Measurements from ENCODE around the gene BSG. TPM values are rescaled to one million over a fixed set of nuclear protein-coding genes. Genes with fewer than 3 reads are reported as not detected.
A peak's percentile ranks its signal among the peaks of the same experiment; 100 is the strongest.

Gene BSG
- total RNA-seq, 1 donor from 2014 or later = 353 TPM

DNA sequence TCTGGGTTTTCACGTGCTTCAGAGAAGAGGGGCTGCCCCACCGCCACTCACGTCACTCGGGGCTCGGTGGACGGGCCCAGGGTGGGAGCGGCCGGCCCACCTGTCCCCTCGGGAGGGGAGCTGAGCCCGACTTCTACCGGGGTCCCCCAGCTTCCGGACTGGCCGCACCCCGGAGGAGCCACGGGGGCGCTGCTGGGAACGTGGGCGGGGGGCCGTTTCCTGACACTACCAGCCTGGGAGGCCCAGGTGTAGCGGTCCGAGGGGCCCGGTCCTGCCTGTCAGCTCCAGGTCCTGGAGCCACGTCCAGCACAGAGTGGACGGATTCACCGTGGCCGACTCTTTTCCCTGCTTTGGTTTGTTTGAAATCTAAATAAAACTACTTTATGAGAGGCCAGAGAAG lies 30.7 kb upstream of the BSG start:
- Mint-ChIP-seq H3K27me3 (ENCODE audit: unreplicated experiment) (peaks cover 7% of the 10 kb centered on the region), H3K4me1 (ENCODE audit: unreplicated experiment) (no peaks in the 10 kb centered on the region), H3K9me3 (ENCODE audit: unreplicated experiment) (no peaks in the 10 kb centered on the region), H3K27ac (ENCODE audit: unreplicated experiment) (no peak overlapping the region), H3K36me3 (ENCODE audit: low read depth, unreplicated experiment) (peaks cover 5% of the 10 kb centered on the region), H3K4me3 (ENCODE audit: unreplicated experiment) (no peak overlapping the region)
- TF ChIP-seq, protein P1, sequence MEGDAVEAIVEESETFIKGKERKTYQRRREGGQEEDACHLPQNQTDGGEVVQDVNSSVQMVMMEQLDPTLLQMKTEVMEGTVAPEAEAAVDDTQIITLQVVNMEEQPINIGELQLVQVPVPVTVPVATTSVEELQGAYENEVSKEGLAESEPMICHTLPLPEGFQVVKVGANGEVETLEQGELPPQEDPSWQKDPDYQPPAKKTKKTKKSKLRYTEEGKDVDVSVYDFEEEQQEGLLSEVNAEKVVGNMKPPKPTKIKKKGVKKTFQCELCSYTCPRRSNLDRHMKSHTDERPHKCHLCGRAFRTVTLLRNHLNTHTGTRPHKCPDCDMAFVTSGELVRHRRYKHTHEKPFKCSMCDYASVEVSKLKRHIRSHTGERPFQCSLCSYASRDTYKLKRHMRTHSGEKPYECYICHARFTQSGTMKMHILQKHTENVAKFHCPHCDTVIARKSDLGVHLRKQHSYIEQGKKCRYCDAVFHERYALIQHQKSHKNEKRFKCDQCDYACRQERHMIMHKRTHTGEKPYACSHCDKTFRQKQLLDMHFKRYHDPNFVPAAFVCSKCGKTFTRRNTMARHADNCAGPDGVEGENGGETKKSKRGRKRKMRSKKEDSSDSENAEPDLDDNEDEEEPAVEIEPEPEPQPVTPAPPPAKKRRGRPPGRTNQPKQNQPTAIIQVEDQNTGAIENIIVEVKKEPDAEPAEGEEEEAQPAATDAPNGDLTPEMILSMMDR (IDR thresholded peaks at IDR 0.05; ENCODE audit: unreplicated experiment) = no peak
- no peak for DNase-seq (ENCODE audit: low spot score)

DNA sequence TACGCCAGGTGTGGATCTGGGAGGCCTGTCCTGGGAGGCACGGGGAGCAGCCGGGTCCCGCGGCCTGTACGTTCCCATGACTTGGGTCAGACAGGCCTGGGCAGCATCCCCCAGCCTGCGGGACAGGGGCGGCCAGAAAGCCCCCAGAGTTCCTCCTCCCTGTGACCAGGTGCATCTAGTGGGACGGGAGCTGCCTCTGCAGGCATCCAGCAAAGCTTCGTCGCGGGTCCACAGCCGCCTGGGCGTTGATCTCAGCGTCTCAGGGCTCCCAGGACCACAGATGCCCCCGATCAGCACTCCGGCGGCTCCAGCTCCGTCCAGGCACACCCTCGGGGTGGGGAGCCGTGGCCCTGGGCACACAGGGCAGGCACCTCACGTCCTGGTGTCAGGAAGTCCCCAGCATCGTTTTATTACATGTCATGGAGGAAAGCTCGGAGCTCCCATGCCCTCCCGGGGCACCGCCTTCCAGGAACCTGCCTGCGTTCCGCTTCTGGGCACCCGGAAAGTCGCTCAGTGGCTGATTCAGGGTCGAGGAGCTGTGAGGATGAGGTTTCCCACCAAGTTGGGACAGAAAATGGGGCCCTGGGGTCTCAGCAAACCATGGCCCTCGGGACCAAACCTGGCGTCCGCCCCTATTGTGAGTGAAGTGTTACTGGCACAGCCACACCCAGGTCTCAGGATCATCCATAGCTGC lies 30.1 kb upstream of the BSG start:
- Mint-ChIP-seq H3K27me3 (ENCODE audit: unreplicated experiment) (peaks cover 7% of the 10 kb centered on the region), H3K4me1 (ENCODE audit: unreplicated experiment) (no peaks in the 10 kb centered on the region), H3K27ac (ENCODE audit: unreplicated experiment) (no peak overlapping the region), H3K36me3 (ENCODE audit: low read depth, unreplicated experiment) (peaks cover 5% of the 10 kb centered on the region), H3K9me3 (ENCODE audit: unreplicated experiment) (no peaks in the 10 kb centered on the region), H3K4me3 (ENCODE audit: unreplicated experiment) (no peak overlapping the region)
- TF ChIP-seq, protein P1 (IDR thresholded peaks at IDR 0.05; ENCODE audit: unreplicated experiment) = no peak
- DNase-seq (ENCODE audit: low spot score) = no peak

DNA sequence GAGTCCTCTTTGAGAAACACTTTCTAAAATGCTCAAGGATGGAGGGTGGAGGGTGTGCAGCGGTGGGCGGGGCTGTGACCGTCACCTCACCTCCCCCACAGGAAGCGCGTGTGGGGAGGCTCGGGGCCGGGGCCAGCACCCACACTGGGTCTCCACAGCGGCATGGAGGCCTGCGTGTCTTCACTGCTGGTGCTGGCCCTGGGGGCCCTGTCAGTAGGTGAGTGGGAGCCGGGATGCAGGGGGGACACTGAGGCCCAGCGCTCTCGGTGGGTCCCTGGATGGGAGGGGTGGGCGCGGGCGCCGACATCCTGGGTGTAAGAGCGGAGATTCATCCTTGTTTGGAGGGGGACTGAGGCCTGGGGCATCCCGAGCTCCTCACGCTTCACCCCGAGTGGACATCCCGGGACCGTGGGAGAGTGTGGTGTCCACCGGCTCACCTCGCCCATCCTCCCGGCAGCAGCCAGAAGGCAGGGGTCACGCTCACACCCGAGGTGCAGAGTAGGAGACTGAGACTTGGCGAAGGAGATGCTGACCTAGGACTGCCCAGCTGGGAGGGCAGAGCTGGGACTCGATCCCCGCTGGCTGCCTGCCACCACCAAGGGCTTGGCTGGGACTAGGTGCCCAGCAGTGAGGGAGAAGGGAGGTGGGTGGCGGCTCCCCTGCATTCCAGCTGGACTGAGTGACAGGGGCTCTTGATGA lies 28.3 kb upstream of the BSG start, which contains the start of gene GZMM:
Gene GZMM, plus strand, starts transcription at position 144 of the 699 bp plus-strand sequence. Its CDS starts 19 bp downstream, at position 163.
- Mint-ChIP-seq H3K4me1 (ENCODE audit: unreplicated experiment) (no peaks in the 10 kb centered on the region), H3K9me3 (ENCODE audit: unreplicated experiment) (no peaks in the 10 kb centered on the region), H3K27me3 (ENCODE audit: unreplicated experiment) (peaks cover 3% of the 10 kb centered on the region), H3K36me3 (ENCODE audit: low read depth, unreplicated experiment) (no peaks in the 10 kb centered on the region), H3K27ac (ENCODE audit: unreplicated experiment) (no peak within 1 kb of the TSS), H3K4me3 (ENCODE audit: unreplicated experiment) (peak within 1 kb of the TSS; percentile 26)
- no peak for DNase-seq (ENCODE audit: low spot score)
- TF ChIP-seq, protein P1 (IDR thresholded peaks at IDR 0.05; ENCODE audit: unreplicated experiment) = no peak

DNA sequence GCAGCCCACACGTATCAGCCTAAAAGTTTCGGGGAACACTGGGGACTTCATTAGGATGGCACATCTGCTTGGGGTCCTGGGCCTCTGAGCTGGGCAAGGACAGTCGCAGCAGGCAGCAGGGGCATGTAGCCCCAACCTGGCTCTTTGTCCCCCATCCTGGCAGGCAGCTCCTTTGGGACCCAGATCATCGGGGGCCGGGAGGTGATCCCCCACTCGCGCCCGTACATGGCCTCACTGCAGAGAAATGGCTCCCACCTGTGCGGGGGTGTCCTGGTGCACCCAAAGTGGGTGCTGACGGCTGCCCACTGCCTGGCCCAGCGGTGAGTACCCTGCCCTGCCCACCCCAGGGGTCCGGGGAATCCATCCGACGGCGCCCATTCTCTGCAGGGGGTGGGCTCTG lies 25.3 kb upstream of the BSG start:
- TF ChIP-seq, protein P1 (IDR thresholded peaks at IDR 0.05; ENCODE audit: unreplicated experiment) = no peak
- no peak for DNase-seq (ENCODE audit: low spot score)
- H3K36me3 Mint-ChIP-seq (ENCODE audit: low read depth, unreplicated experiment) = no peaks in the 10 kb centered on the region
- H3K27me3 Mint-ChIP-seq (ENCODE audit: unreplicated experiment) = no peaks in the 10 kb centered on the region
- no peak overlapping the region for H3K27ac Mint-ChIP-seq (ENCODE audit: unreplicated experiment)
- H3K9me3 Mint-ChIP-seq (ENCODE audit: unreplicated experiment) = no peaks in the 10 kb centered on the region
- no peaks in the 10 kb centered on the region for H3K4me1 Mint-ChIP-seq (ENCODE audit: unreplicated experiment)
- no peak overlapping the region for H3K4me3 Mint-ChIP-seq (ENCODE audit: unreplicated experiment)
